ENCODE measurements around the gene SEPTIN8. TPM values are rescaled to one million over a fixed set of nuclear protein-coding genes. Genes with fewer than 3 reads are reported as not detected.
A peak's percentile ranks its signal among the peaks of the same experiment; 100 is the strongest.

Gene SEPTIN8
- polyA plus RNA-seq, 1 donor (not counting 4 experiments of a cell fraction or from before 2014, with no cell fraction given), result 46.4 TPM

DNA sequence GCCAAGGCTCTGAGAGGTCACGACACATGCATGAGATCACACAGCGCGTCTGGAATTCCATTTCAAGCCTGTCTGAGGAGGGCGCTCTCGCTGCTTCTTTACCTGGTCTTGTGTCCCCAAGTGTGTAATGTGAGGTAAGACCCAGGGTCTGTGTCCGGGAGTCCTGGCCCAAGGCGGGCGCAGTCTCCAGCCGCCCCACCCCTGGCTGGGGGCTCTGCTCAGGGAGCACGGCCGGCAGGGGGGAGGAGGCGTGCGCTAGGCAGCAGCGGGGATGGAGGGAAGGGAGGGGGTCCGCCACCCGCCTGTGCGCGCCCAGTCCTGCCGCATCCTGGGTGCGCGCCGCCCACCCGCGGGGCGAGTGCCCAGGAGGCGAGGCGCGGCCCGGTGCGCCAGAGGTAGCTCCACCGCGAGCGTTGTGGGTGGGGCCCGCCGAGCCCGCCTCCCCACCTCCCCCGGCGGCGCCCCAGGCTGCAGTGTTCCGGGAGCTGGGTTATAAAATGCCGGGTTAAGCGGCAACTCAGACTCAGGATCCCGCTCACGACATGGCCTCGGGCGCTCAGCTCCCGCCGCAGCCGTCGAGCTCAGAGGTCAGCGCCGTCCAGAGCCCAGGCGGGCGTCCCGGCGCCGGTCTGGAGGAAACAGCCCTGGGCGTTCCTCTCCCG is 30.0 kb downstream of the SEPTIN8 start, which contains the start of gene CCNI2:
Gene CCNI2 (plus strand): TSS at position 473 of the 662 bp plus-strand sequence. CDS start 70 bp downstream, at position 543.
- no peaks in the 10 kb centered on the region for H3K79me2 ChIP-seq (ENCODE audit: control insufficient read depth, insufficient read depth, low read length)
- FAIRE-seq (no peak), DNase-seq (ENCODE audit: low read depth, low spot score) (peak; percentile 11)
- H4K20me1 ChIP-seq (ENCODE audit: control insufficient read depth, extremely low read depth, insufficient read depth, low read length), result no peaks in the 10 kb centered on the region
- dilution Hi-C loops (cut with MboI; ENCODE audit: extremely low pct_ligation_motif_present, low sequenced_read_pairs), result no loop called here
- H3K27ac ChIP-seq (ENCODE audit: control insufficient read depth, insufficient read depth, low read length), result no peak within 1 kb of the TSS
- no peaks in the 10 kb centered on the region for H3K36me3 ChIP-seq (ENCODE audit: control insufficient read depth in 2 of 2, extremely low read depth in 1 of 2, insufficient read depth in 2 of 2, low read length in 2 of 2)
- TF ChIP-seq, protein P1, sequence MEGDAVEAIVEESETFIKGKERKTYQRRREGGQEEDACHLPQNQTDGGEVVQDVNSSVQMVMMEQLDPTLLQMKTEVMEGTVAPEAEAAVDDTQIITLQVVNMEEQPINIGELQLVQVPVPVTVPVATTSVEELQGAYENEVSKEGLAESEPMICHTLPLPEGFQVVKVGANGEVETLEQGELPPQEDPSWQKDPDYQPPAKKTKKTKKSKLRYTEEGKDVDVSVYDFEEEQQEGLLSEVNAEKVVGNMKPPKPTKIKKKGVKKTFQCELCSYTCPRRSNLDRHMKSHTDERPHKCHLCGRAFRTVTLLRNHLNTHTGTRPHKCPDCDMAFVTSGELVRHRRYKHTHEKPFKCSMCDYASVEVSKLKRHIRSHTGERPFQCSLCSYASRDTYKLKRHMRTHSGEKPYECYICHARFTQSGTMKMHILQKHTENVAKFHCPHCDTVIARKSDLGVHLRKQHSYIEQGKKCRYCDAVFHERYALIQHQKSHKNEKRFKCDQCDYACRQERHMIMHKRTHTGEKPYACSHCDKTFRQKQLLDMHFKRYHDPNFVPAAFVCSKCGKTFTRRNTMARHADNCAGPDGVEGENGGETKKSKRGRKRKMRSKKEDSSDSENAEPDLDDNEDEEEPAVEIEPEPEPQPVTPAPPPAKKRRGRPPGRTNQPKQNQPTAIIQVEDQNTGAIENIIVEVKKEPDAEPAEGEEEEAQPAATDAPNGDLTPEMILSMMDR (optimal IDR thresholded peaks at IDR 0.05 in 1 of 3, IDR thresholded peaks at IDR 0.05 in 1 of 3, conservative IDR thresholded peaks at IDR 0.05 in 1 of 3; ENCODE audit: extremely low read depth in 1 of 3, insufficient read depth in 2 of 3, low read length in 3 of 3), result peak; percentile 46 to 74 (median 48)
- TF ChIP-seq EZH2 (IDR thresholded peaks at IDR 0.05; ENCODE audit: low read length), result no peak
- H3K9me1 ChIP-seq (ENCODE audit: control insufficient read depth, extremely low read depth, insufficient read depth, low read length), result no peaks in the 10 kb centered on the region
- peak within 1 kb of the TSS; percentile 60 for H3K4me2 ChIP-seq (ENCODE audit: control insufficient read depth, extremely low read depth, insufficient read depth, low read depth, low read length)
- peak within 1 kb of the TSS; percentile 66 for H2AFZ ChIP-seq (ENCODE audit: control insufficient read depth, low read length)
- H3K9me3 ChIP-seq (ENCODE audit: control insufficient read depth, low read depth, low read length), result no peaks in the 10 kb centered on the region
- no peaks in the 10 kb centered on the region for H3K27me3 ChIP-seq (ENCODE audit: control insufficient read depth, extremely low read depth, insufficient read depth, low read length)
- H3K4me1 ChIP-seq (ENCODE audit: control insufficient read depth, extremely low read depth, insufficient read depth, low read length), result peaks cover 2% of the 10 kb centered on the region
- peak within 1 kb of the TSS; percentile 2 for H3K9ac ChIP-seq (ENCODE audit: control insufficient read depth, extremely low read depth, insufficient read depth, low read length)
- H3K4me3 ChIP-seq (ENCODE audit: control insufficient read depth in 2 of 3, extremely low read depth in 1 of 3, insufficient read depth in 2 of 3, low read depth in 1 of 3, low read length in 3 of 3), result peak within 1 kb of the TSS; percentile 12 to 65 (median 41)

DNA sequence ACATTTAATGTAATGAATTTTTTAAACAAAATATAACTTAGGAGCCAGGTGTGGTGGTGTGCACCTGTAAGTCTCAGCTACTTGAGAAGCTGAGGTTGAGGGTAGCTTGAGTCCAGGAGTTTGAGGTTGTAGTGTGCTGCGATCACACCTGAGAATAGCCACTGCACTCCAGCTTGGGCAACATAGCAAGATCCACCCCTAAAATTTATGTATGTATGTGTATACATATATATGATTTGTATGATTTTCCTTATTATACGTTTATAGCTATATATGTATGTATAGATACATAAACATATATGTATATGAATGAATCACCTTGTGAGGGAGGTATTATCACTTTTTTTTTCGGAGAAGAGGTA is 30.5 kb downstream of the SEPTIN8 start:
- dilution Hi-C loops (cut with MboI; ENCODE audit: extremely low pct_ligation_motif_present, low sequenced_read_pairs), result no loop called here
- no peaks in the 10 kb centered on the region for H3K36me3 ChIP-seq (ENCODE audit: control insufficient read depth in 2 of 2, extremely low read depth in 1 of 2, insufficient read depth in 2 of 2, low read length in 2 of 2)
- H3K79me2 ChIP-seq (ENCODE audit: control insufficient read depth, insufficient read depth, low read length), result no peaks in the 10 kb centered on the region
- H3K4me2 ChIP-seq (ENCODE audit: control insufficient read depth, extremely low read depth, insufficient read depth, low read depth, low read length), result peak overlapping the region; percentile 60
- no peak for FAIRE-seq
- H2AFZ ChIP-seq (ENCODE audit: control insufficient read depth, low read length), result no peak overlapping the region
- DNase-seq (ENCODE audit: low read depth, low spot score), result no peak
- H3K9me3 ChIP-seq (ENCODE audit: control insufficient read depth, low read depth, low read length), result no peaks in the 10 kb centered on the region
- H4K20me1 ChIP-seq (ENCODE audit: control insufficient read depth, extremely low read depth, insufficient read depth, low read length), result no peaks in the 10 kb centered on the region
- H3K9me1 ChIP-seq (ENCODE audit: control insufficient read depth, extremely low read depth, insufficient read depth, low read length), result no peaks in the 10 kb centered on the region
- H3K9ac ChIP-seq (ENCODE audit: control insufficient read depth, extremely low read depth, insufficient read depth, low read length), result peak overlapping the region; percentile 2
- no peaks in the 10 kb centered on the region for H3K27me3 ChIP-seq (ENCODE audit: control insufficient read depth, extremely low read depth, insufficient read depth, low read length)
- H3K27ac ChIP-seq (ENCODE audit: control insufficient read depth, insufficient read depth, low read length), result no peak overlapping the region
- peaks cover 2% of the 10 kb centered on the region for H3K4me1 ChIP-seq (ENCODE audit: control insufficient read depth, extremely low read depth, insufficient read depth, low read length)
- TF ChIP-seq, protein P1 (optimal IDR thresholded peaks at IDR 0.05 in 1 of 3, IDR thresholded peaks at IDR 0.05 in 1 of 3, conservative IDR thresholded peaks at IDR 0.05 in 1 of 3; ENCODE audit: extremely low read depth in 1 of 3, insufficient read depth in 2 of 3, low read length in 3 of 3), result no peak
- TF ChIP-seq EZH2 (IDR thresholded peaks at IDR 0.05; ENCODE audit: low read length), result no peak
- H3K4me3 ChIP-seq (ENCODE audit: control insufficient read depth in 2 of 3, extremely low read depth in 1 of 3, insufficient read depth in 2 of 3, low read depth in 1 of 3, low read length in 3 of 3), result peak overlapping the region in 2 of 3 experiments; percentile 41 to 65
